AG08396 (cell line): ENCODE data around the gene IFNAR1.

Source experiments
- DNase-seq: peaks from one replicate; pipeline ENCODE4 v3.0.0; 2012; ENCODE audit warnings: low spot score, mixed read lengths

Gene IFNAR1

DNA sequence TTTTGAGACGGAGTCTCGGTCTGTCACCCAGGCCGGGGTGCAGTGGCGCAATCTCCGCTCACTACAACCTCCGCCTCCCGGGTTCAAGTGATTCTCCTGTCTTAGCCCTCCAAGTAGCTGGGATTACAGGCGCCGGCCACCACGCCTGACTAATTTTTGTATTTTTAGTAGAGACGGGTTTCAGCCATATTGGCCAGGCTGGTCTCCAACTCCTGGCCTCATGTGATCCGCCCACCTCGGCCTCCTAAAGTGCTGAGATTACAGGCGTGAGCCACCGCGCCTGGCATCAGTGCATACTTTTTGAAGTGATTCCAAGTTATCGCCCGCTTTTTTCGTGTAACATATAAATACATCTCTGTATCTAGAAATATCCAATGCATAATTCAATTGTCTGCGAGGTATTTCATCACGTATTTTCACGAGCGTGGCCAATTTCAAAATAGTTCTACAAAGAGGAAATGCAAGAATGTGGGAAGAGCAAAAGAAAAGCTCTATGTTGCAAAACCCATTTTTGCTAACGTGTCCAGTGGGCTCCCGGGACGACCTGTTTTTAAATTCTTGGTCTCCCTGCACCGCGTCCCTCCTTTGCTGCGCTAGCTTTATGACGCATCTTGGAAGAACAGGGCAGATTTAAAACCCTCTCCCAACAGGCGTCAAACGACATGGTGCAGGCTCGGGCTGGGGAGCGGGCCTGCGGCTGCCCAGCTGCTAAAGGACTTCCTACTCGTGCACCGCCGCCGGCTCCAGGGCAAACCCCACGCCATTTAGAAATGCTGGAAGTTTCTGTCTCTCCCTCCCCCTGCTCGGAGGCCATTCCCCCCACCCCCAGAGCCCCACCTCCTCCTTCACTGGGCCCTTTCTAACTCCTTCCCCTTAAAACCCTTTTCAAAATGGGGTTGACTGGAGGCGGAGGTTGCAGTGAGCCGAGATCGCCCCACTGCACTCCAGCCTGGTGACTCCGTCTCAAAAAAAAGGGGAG is 77.5 kb downstream of the IFNAR1 start:
- DNase-seq: peak; percentile 67

DNA sequence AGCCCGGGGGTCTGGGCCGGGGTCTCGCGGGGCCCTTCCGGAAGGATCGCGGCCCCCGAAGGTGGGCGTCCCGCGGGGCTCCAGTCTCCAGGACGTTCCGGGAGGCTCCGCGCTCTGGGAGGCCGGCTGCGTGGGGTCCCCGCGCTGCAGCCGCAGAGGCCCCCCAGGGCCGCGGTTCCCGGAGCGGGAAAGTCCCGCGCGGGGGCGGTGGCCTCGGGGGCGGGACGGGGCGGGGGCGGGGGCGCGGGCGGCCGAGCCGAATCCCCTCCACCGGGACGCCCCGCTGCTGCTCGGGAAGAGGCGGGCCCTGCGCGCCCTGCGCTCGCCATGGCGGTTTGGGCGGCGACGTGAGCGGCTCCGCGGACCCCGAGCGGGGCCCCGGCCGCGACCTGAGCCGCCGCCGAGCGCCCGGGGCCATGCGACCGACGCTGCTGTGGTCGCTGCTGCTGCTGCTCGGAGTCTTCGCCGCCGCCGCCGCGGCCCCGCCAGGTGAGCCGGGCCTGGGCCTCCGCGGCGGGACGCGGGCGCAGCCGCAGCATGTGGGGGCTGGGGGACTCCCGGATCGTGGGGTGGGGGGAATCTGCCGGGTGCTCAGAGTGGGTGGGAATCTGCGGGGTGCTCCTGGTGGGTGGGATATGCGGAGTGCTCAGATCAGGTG is 78.5 kb downstream of the IFNAR1 start, which contains the start of gene IFNGR2:
Gene IFNGR2 (plus strand): TSS at position 286 of the 658 bp plus-strand sequence. CDS start 131 bp downstream, at position 417.
- DNase-seq: peak; percentile 68

DNA sequence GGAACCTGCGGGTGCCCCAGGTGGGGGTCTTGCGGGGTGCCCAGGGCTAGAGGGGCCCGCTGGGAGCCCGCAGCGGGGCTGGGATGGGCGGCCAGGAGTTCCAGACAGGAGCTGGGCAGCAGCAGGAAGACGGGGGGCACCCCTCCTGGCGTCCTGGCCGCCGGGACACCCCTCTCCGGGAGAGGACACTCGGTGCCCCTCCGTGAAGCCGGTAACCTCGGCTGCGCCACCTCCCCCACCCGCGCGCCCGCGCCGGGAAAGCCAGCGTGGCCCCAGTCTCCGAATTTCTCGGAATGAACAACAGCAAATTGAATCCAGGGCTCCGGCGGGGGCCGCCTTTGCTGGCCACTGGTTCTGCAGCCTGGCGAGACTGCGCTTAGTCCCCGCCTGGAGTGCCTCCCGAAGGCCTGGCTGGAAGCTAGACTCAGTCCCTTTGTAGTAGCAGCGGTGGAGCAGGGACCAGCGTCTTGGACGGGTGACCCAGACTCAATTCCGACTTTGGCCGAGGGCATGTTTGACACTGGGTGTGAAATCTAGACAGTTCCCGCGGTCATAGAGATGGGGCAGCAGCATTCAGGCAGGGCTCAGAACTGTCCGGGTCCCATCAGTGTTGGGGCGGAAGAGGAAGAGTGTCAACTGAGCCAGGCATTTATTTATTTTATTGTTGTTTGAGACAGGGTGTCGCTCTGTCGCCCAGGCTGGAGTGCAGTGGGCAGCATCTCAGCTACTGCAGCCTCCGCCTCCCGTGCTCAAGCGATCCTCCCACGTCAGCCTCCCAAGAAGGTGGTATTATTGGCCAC is 79.2 kb downstream of the IFNAR1 start:
- peak; percentile 71 for DNase-seq

DNA sequence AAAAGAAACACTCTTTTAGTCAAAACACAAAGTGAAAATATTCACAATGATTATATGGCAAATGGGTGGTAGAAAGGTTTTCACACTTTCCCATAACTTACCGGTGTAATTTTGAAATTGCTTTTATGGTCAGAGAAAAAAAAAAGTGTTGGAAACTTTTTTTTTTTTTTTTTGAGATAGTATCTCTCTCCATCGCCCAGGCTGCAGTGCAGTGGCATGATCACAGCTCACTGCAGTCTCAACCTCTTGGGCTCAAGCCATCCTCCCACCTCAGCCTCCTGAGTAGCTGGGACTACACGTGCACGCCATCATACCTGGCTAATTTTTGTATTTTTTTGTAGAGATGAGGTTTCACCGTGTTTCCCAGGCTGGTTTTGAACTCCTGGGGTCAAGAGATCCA is 81.7 kb downstream of the IFNAR1 start:
- no peak for DNase-seq
